Activated CD4-positive, alpha-beta T cell treated with anti-CD3 and anti-CD28 coated beads, Interleukin-2, amount 10 ng/mL, durations not matched to agents 24 days and 14 days (primary cell): ENCODE results near the gene LRRC47. TPM values are rescaled to one million over a fixed set of nuclear protein-coding genes. Genes with fewer than 3 reads are reported as not detected.

Source experiments
- DNase-seq: peaks from one replicate; pipeline ENCODE4 v3.0.0; 2022
- H3K27ac Mint-ChIP-seq: one replicate; pipeline ENCODE4 v1.8.0; 2022; ENCODE audit warnings: mild to moderate bottlenecking, mixed read lengths
- H3K27me3 Mint-ChIP-seq: one replicate; pipeline ENCODE4 v1.8.0; 2022; ENCODE audit warnings: mixed read lengths
- H3K36me3 Mint-ChIP-seq: one replicate; pipeline ENCODE4 v1.8.0; 2022; ENCODE audit warnings: low read depth, mild to moderate bottlenecking, mixed read lengths
- H3K4me1 Mint-ChIP-seq: one replicate; pipeline ENCODE4 v1.8.0; 2021; ENCODE audit warnings: mixed read lengths
- H3K4me3 Mint-ChIP-seq: one replicate; pipeline ENCODE4 v1.8.0; 2022; ENCODE audit warnings: mild to moderate bottlenecking, moderate library complexity, mixed read lengths
- H3K9me3 Mint-ChIP-seq: one replicate; pipeline ENCODE4 v1.8.0; 2021; ENCODE audit warnings: mixed read lengths
- intact Hi-C: fragments of 100-400 bp; cut with micrococcal nuclease; formaldehyde crosslinking; loops from one replicate; pipeline ENCODE4 v1.15.1; 2023
- total RNA-seq: library from RNA; stranded (reverse); gene quantifications from 2 replicates; pipeline ENCODE4 v1.2.3, GENCODE V29; 2022

Gene LRRC47
- total RNA-seq, 1 donor from 2014 or later, result 40.8 TPM

GRCh38 chr1:3786468-3787348 lies 9.6 kb downstream of the LRRC47 start:
- Mint-ChIP-seq H3K9me3 (no peaks in the 10 kb centered on the region), H3K4me3 (no peak overlapping the region), H3K27me3 (no peaks in the 10 kb centered on the region), H3K27ac (no peak overlapping the region), H3K36me3 (peaks cover 42% of the 10 kb centered on the region), H3K4me1 (peaks cover 10% of the 10 kb centered on the region)
- no peak for DNase-seq
- intact Hi-C loops, result no loop called here

GRCh38 chr1:3785456-3786157 lies 10.7 kb downstream of the LRRC47 start:
- DNase-seq, result no peak
- no peak overlapping the region for H3K4me3 Mint-ChIP-seq
- no peaks in the 10 kb centered on the region for H3K9me3 Mint-ChIP-seq
- H3K27me3 Mint-ChIP-seq, result no peaks in the 10 kb centered on the region
- H3K36me3 Mint-ChIP-seq, result peaks cover 48% of the 10 kb centered on the region
- H3K27ac Mint-ChIP-seq, result no peak overlapping the region
- H3K4me1 Mint-ChIP-seq, result peaks cover 10% of the 10 kb centered on the region
- intact Hi-C loops, result no loop called here

- no peak overlapping the region for H3K27ac Mint-ChIP-seq
- no peaks in the 10 kb centered on the region for H3K9me3 Mint-ChIP-seq
- no peak for DNase-seq
- H3K4me3 Mint-ChIP-seq, result no peak overlapping the region
- peaks cover 10% of the 10 kb centered on the region for H3K4me1 Mint-ChIP-seq
- H3K27me3 Mint-ChIP-seq, result no peaks in the 10 kb centered on the region
- peaks cover 52% of the 10 kb centered on the region for H3K36me3 Mint-ChIP-seq
- intact Hi-C loops, result no loop called here
Observed at GRCh38 chr1:3785045-3785444, 11.3 kb downstream of the LRRC47 start.

GRCh38 chr1:3783651-3784474 lies 12.4 kb downstream of the LRRC47 start:
- Mint-ChIP-seq H3K9me3 (no peaks in the 10 kb centered on the region), H3K4me1 (peaks cover 10% of the 10 kb centered on the region), H3K27ac (no peak overlapping the region), H3K36me3 (peaks cover 56% of the 10 kb centered on the region), H3K4me3 (no peak overlapping the region), H3K27me3 (no peaks in the 10 kb centered on the region)
- intact Hi-C loops, result no loop called here
- no peak for DNase-seq

- Mint-ChIP-seq H3K27ac (no peak overlapping the region), H3K4me1 (peaks cover under 1% of the 10 kb centered on the region), H3K4me3 (no peak overlapping the region), H3K27me3 (no peaks in the 10 kb centered on the region), H3K9me3 (no peaks in the 10 kb centered on the region), H3K36me3 (peaks cover 43% of the 10 kb centered on the region)
- DNase-seq, result no peak
- intact Hi-C loops, result no loop called here
Observed at GRCh38 chr1:3780901-3781300, 15.4 kb downstream of the LRRC47 start.

- Mint-ChIP-seq H3K36me3 (peaks cover 36% of the 10 kb centered on the region), H3K27ac (no peak overlapping the region), H3K4me3 (no peak overlapping the region), H3K4me1 (peaks cover 2% of the 10 kb centered on the region), H3K9me3 (no peaks in the 10 kb centered on the region), H3K27me3 (no peaks in the 10 kb centered on the region)
- intact Hi-C loops, result no loop called here
- no peak for DNase-seq
Observed at GRCh38 chr1:3779912-3780416, 16.3 kb downstream of the LRRC47 start.

- peaks cover 31% of the 10 kb centered on the region for H3K36me3 Mint-ChIP-seq
- H3K9me3 Mint-ChIP-seq, result no peaks in the 10 kb centered on the region
- peaks cover 2% of the 10 kb centered on the region for H3K4me1 Mint-ChIP-seq
- H3K4me3 Mint-ChIP-seq, result no peak overlapping the region
- no peaks in the 10 kb centered on the region for H3K27me3 Mint-ChIP-seq
- intact Hi-C loops, result no loop called here
- DNase-seq, result no peak
- H3K27ac Mint-ChIP-seq, result no peak overlapping the region
Observed at GRCh38 chr1:3779265-3779911, 16.9 kb downstream of the LRRC47 start.

- no peak for DNase-seq
- H3K4me1 Mint-ChIP-seq, result peaks cover 2% of the 10 kb centered on the region
- no peaks in the 10 kb centered on the region for H3K9me3 Mint-ChIP-seq
- no peak overlapping the region for H3K27ac Mint-ChIP-seq
- peaks cover 25% of the 10 kb centered on the region for H3K36me3 Mint-ChIP-seq
- no peaks in the 10 kb centered on the region for H3K27me3 Mint-ChIP-seq
- intact Hi-C loops, result no loop called here
- H3K4me3 Mint-ChIP-seq, result no peak overlapping the region
Observed at GRCh38 chr1:3778590-3779264, 17.6 kb downstream of the LRRC47 start.

GRCh38 chr1:3777647-3778589 lies 18.4 kb downstream of the LRRC47 start:
- H3K27me3 Mint-ChIP-seq, result no peaks in the 10 kb centered on the region
- DNase-seq, result no peak
- H3K4me3 Mint-ChIP-seq, result no peak overlapping the region
- no peak overlapping the region for H3K27ac Mint-ChIP-seq
- H3K9me3 Mint-ChIP-seq, result no peaks in the 10 kb centered on the region
- intact Hi-C loops, result no loop called here
- H3K36me3 Mint-ChIP-seq, result peaks cover 21% of the 10 kb centered on the region
- peaks cover 2% of the 10 kb centered on the region for H3K4me1 Mint-ChIP-seq

- no peaks in the 10 kb centered on the region for H3K27me3 Mint-ChIP-seq
- H3K4me3 Mint-ChIP-seq, result no peak overlapping the region
- no peak overlapping the region for H3K27ac Mint-ChIP-seq
- no peaks in the 10 kb centered on the region for H3K9me3 Mint-ChIP-seq
- H3K36me3 Mint-ChIP-seq, result peaks cover 18% of the 10 kb centered on the region
- intact Hi-C loops, result no loop called here
- DNase-seq, result no peak
- H3K4me1 Mint-ChIP-seq, result peaks cover 2% of the 10 kb centered on the region
Observed at GRCh38 chr1:3777078-3777547, 19.2 kb downstream of the LRRC47 start.

- H3K4me3 Mint-ChIP-seq, result no peak overlapping the region
- H3K36me3 Mint-ChIP-seq, result peaks cover 12% of the 10 kb centered on the region
- DNase-seq, result no peak
- no peaks in the 10 kb centered on the region for H3K9me3 Mint-ChIP-seq
- intact Hi-C loops, result loop anchor here (1.0 kb wide), 1 partner anchor 25 kb away; no protein-coding TSS in a partner anchor
- H3K4me1 Mint-ChIP-seq, result peaks cover 6% of the 10 kb centered on the region
- no peak overlapping the region for H3K27ac Mint-ChIP-seq
- no peaks in the 10 kb centered on the region for H3K27me3 Mint-ChIP-seq
Observed at GRCh38 chr1:3776231-3776961, 19.9 kb downstream of the LRRC47 start.
